GM18873 (cell line): Measurements from ENCODE around the gene FARS2.
"Not testable (repeated sequence)": the region's sequence is repeated elsewhere in the genome, so short reads cannot be mapped to it uniquely, and the experiment has no call there.

Source experiments
- ATAC-seq: cut with Tn5 transposase; IDR thresholded peaks from one replicate; pipeline ENCODE4 v1.9.1; 2021; ENCODE audit warnings: mild to moderate bottlenecking, moderate library complexity, moderate number of reproducible peaks; ENCODE audit not compliant: unreplicated experiment, low FRiP score

The FARS2 gene

GRCh38 chr6:5672581-5673011 is 411.3 kb downstream of the FARS2 start:
- no peak for ATAC-seq

GRCh38 chr6:5673019-5673790 is 411.9 kb downstream of the FARS2 start:
- no peak for ATAC-seq

- ATAC-seq, result no peak
Measured at GRCh38 chr6:5674141-5674540, 412.8 kb downstream of the FARS2 start.

GRCh38 chr6:5674721-5675120 is 413.4 kb downstream of the FARS2 start:
- ATAC-seq, result no peak

GRCh38 chr6:5676701-5677100 is 415.4 kb downstream of the FARS2 start:
- no peak for ATAC-seq

GRCh38 chr6:5677219-5678000 is 416.1 kb downstream of the FARS2 start:
- ATAC-seq, result no peak

GRCh38 chr6:5679270-5679669 is 418.0 kb downstream of the FARS2 start:
- ATAC-seq, result no peak

- no peak for ATAC-seq
Measured at GRCh38 chr6:5679691-5680090, 418.4 kb downstream of the FARS2 start.

- ATAC-seq, result no peak
Measured at GRCh38 chr6:5680095-5680494, 418.8 kb downstream of the FARS2 start.

GRCh38 chr6:5681480-5681879 is 420.2 kb downstream of the FARS2 start:
- ATAC-seq, result no peak

GRCh38 chr6:5682530-5682929 is 421.2 kb downstream of the FARS2 start:
- no peak for ATAC-seq

GRCh38 chr6:5683747-5684146 is 422.4 kb downstream of the FARS2 start:
- ATAC-seq, result not testable (repeated sequence)

GRCh38 chr6:5684320-5685053 is 423.2 kb downstream of the FARS2 start:
- ATAC-seq, result no peak

GRCh38 chr6:5693225-5694145 is 432.2 kb downstream of the FARS2 start:
- no peak for ATAC-seq

GRCh38 chr6:5695260-5696245 is 434.2 kb downstream of the FARS2 start:
- no peak for ATAC-seq

GRCh38 chr6:5697508-5697907 is 436.2 kb downstream of the FARS2 start:
- ATAC-seq, result no peak

- no peak for ATAC-seq
Measured at GRCh38 chr6:5698318-5698717, 437.0 kb downstream of the FARS2 start.

GRCh38 chr6:5699064-5699463 is 437.8 kb downstream of the FARS2 start:
- not testable (repeated sequence) for ATAC-seq

- ATAC-seq, result no peak
Measured at GRCh38 chr6:5701174-5701573, 439.9 kb downstream of the FARS2 start.
